DMS79 (cell line): ENCODE results near the gene PCNX2.
"Not testable (repeated sequence)": the region's sequence is repeated elsewhere in the genome, so short reads cannot be mapped to it uniquely, and the experiment has no call there.

Source experiments
- DNase-seq: peaks from one replicate; lab custom pipeline; 2025; lab: John Stamatoyannopoulos, UW

The PCNX2 gene

DNA sequence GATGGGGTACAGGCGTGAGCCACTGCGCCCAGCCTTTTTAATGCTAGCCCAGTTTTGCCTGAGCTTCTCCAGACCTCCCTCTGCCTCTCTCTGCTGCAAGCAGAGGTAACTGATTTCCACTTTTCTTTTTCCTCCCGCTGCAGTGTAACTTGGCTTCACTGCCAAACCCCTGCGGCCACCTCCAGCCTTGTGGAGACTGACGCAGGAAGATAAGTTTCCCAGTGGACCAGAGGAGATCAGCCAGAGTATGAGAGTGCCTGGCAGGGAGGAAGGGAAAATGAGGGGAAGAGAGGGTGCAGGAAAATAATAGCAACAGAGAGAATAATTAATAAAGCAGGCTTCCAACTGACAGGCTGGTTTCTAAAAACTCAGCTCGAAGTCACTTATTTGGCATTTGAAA is 143.7 kb downstream of the PCNX2 start:
- DNase-seq = no peak

DNA sequence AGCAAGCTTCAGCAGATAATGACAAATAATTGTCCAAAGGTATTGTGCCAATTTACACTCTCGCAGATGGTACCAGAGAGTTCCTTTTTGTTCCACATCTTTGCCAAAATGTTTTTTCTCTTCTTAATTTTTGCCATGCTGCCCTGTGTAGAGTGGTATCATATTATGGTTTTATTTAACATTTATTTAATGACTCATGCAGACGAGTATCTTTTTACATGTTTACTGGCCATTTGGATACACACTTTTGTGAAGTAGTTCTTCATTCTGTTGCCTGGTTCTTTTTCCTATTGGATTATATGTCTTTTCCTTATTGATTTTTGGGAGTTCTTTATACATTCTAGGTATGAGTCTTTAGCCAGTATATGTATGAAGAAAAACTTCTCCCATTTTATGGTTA is 151.1 kb downstream of the PCNX2 start:
- DNase-seq = no peak

- DNase-seq = no peak
Observed at GRCh38 chr1:233143241-233143640, 152.3 kb downstream of the PCNX2 start.

- DNase-seq = no peak
Observed at GRCh38 chr1:233140974-233141373, 154.6 kb downstream of the PCNX2 start.

GRCh38 chr1:233140499-233140898 is 155.0 kb downstream of the PCNX2 start:
- DNase-seq = no peak

GRCh38 chr1:233138788-233139585 is 156.5 kb downstream of the PCNX2 start:
- no peak for DNase-seq

GRCh38 chr1:233135833-233136232 is 159.7 kb downstream of the PCNX2 start:
- peak; percentile 37 for DNase-seq

- no peak for DNase-seq
Observed at GRCh38 chr1:233132445-233132844, 163.1 kb downstream of the PCNX2 start.

GRCh38 chr1:233129031-233129430 is 166.5 kb downstream of the PCNX2 start:
- DNase-seq = not testable (repeated sequence)

DNA sequence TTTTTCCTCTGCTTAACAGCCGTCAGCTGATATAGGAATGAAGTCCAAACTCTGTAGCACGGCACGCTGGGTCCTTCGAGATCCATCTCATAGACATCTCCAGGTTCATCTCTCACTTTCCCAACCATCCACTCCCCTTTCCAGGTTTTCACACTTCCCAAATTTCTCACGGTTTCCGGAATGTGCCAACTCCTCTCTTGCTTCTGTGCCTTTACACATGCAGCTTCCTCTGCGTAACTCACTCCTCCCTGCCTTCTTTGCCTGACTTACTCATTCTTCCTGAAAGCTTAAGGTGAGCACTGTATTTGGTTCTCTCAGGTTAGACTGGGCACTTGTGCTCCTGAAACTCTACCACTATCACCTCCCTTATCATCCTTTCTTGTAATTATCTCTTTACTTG is 168.4 kb downstream of the PCNX2 start:
- DNase-seq = no peak

GRCh38 chr1:233122779-233123178 is 172.7 kb downstream of the PCNX2 start:
- no peak for DNase-seq

GRCh38 chr1:233121947-233122559 is 173.5 kb downstream of the PCNX2 start:
- DNase-seq = no peak

DNA sequence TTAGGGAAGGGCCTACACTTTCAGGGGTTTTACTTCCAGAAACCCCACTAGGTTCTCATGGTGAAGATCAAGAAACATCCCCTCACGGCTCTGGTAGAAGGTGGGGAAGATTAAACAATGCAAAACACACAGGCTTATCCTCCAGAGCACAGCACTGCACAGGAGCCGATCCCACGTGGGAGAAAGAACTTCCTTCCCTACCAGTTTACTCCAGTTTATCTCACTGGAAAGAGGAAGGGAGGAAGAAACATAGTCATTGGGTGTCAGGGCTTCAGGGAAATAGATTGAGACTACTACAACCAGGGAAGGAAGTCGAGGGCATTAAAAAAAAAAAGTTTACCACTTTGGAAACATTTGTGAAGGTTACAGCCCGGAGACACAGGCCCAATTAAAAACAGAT is 180.7 kb downstream of the PCNX2 start:
- no peak for DNase-seq

DNA sequence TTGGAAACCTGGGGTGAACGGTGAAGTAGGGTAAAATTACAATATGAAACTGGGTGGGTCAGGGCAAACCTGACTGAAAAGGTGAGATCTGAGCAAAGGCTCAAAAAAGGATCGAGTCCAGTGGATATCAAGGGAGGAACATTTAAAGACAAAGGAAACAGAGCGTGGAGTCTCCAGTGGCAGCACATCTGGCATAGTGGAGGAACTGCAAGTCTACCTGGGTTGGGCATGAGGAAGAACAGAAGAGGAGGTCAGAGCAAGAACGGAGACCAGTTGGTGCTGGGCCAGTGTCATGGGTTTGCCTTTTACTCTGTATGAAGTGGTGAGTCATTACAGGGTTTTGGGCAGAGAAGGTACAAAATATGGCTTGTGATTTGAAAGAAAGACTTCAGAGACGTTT is 181.4 kb downstream of the PCNX2 start:
- DNase-seq = no peak

GRCh38 chr1:233113009-233113879 is 182.3 kb downstream of the PCNX2 start:
- DNase-seq = no peak

- peak; percentile 13 for DNase-seq
Observed at GRCh38 chr1:233112186-233113008, 183.1 kb downstream of the PCNX2 start.

DNA sequence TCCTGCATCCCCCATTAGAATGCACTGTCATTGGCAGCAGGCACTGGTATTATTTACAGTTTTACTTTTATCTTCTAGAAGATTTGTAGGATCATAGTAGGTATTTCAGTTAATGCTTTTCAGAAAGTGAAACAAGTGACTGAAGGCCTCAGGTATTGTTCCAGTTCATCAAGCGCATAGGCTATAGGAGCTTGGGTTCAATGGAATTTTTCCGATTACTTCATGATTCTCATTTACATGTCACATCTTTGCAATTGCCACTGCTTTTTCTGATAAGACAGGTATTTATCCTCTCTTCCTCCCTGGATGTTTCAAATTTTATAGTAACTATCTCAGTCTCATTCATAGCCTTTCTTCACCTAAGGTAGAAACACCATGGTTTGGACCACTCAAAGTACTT is 183.8 kb downstream of the PCNX2 start:
- DNase-seq = no peak

GRCh38 chr1:233109096-233109495 is 186.4 kb downstream of the PCNX2 start:
- no peak for DNase-seq

DNA sequence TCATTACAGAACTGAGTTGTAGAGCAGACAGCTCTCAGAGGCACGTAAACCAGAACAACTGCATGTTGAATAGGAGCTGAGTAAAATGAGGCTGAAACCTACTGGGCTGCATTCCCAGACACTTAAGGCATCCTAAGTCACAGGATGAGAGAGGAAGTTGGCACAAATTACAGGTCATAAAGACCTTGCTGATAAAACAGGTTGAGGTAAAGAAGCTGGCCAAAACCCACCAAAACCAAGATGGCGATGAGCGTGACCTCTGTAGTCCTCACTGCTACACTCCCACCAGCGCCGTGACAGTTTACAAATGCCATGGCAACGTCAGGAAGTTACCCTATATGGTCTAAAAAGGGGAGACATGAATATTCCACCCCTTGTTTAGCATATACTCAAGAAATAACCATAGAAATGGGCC is 187.8 kb downstream of the PCNX2 start:
- DNase-seq = peak; percentile 24

GRCh38 chr1:233107130-233107660 is 188.3 kb downstream of the PCNX2 start:
- DNase-seq = no peak

- no peak for DNase-seq
Observed at GRCh38 chr1:233105225-233105624, 190.3 kb downstream of the PCNX2 start.

GRCh38 chr1:233102341-233102740 is 193.2 kb downstream of the PCNX2 start:
- DNase-seq = no peak
